Mesenchymal stem cell (in vitro differentiated cells and primary cell): Measurements from ENCODE around the gene HERPUD1.

ENCODE experiments used
- DNase-seq: peaks from one replicate; pipeline ENCODE4 v3.0.0-alpha.2; 2013
- H2AFZ ChIP-seq: one replicate; pipeline ENCODE4 v1.6.1; 2013; ENCODE audit warnings: low read depth, mild to moderate bottlenecking, control low read depth, inconsistent platforms, low read length, moderate library complexity
- H2AK5ac ChIP-seq: 2 replicates; pipeline ENCODE4 v1.6.1; 2013; ENCODE audit warnings: low read length, moderate library complexity, mild to moderate bottlenecking, inconsistent platforms; ENCODE audit not compliant: severe bottlenecking
- H2BK120ac ChIP-seq: one replicate; pipeline ENCODE4 v1.6.1; 2013; ENCODE audit warnings: low read depth, mild to moderate bottlenecking, inconsistent platforms, low read length, moderate library complexity
- H2BK12ac ChIP-seq, 2 experiments: one replicate each; pipeline ENCODE4 v1.6.1; 2013; ENCODE audit warnings: inconsistent platforms in 2 of 2, low read length in 2 of 2, mild to moderate bottlenecking in 2 of 2, moderate library complexity in 2 of 2, control low read depth in 1 of 2
- H2BK15ac ChIP-seq: one replicate; pipeline ENCODE4 v1.6.1; 2013; ENCODE audit warnings: mild to moderate bottlenecking, low read depth, inconsistent platforms; ENCODE audit not compliant: poor library complexity, severe bottlenecking
- H2BK5ac ChIP-seq: 2 replicates; pipeline ENCODE4 v1.6.1; 2013; ENCODE audit warnings: low read depth, mild to moderate bottlenecking, low read length, control low read depth, inconsistent platforms; ENCODE audit not compliant: poor library complexity, severe bottlenecking
- H3K14ac ChIP-seq, 2 experiments: one replicate each; pipeline ENCODE4 v1.6.1; 2013; ENCODE audit warnings: inconsistent platforms in 2 of 2, low read length in 2 of 2, control low read depth in 1 of 2, mild to moderate bottlenecking in 1 of 2, moderate library complexity in 1 of 2
- H3K18ac ChIP-seq, 2 experiments: one replicate each; pipeline ENCODE4 v1.6.1; 2013; ENCODE audit warnings: inconsistent platforms in 2 of 2, low read length in 2 of 2, control low read depth in 1 of 2, low read depth in 1 of 2, mild to moderate bottlenecking in 1 of 2
- H3K23ac ChIP-seq, 2 experiments: one replicate each; pipeline ENCODE4 v1.6.1; 2013; ENCODE audit warnings: inconsistent platforms in 2 of 2, low read length in 2 of 2, mild to moderate bottlenecking in 2 of 2, moderate library complexity in 2 of 2, control low read depth in 1 of 2
- H3K27ac ChIP-seq: 2 replicates; pipeline ENCODE4 v1.5.1; 2013; ENCODE audit warnings: mild to moderate bottlenecking, moderate library complexity, low read length, control low read depth, inconsistent platforms; ENCODE audit not compliant: poor library complexity, severe bottlenecking
- H3K27me3 ChIP-seq, 2 experiments: 2 replicates each; pipeline versions ENCODE4 v1.6.1 to v1.7.0; 2013; ENCODE audit warnings: low read length in 2 of 2, mild to moderate bottlenecking in 2 of 2, moderate library complexity in 2 of 2, control low read depth in 1 of 2, inconsistent platforms in 1 of 2; ENCODE audit not compliant: control insufficient read depth in 1 of 2, insufficient read depth in 1 of 2
- H3K36me3 ChIP-seq, 2 experiments: 2 replicates each; pipeline versions ENCODE4 v1.6.1 to v1.7.0; 2013; ENCODE audit warnings: low read length in 2 of 2, control low read depth in 1 of 2, inconsistent platforms in 1 of 2, low read depth in 1 of 2, mild to moderate bottlenecking in 1 of 2; ENCODE audit not compliant: insufficient read depth in 2 of 2, control insufficient read depth in 1 of 2
- H3K4ac ChIP-seq, 2 experiments: one replicate each; pipeline ENCODE4 v1.6.1; 2013; ENCODE audit warnings: inconsistent platforms in 2 of 2, low read length in 2 of 2, mild to moderate bottlenecking in 2 of 2, moderate library complexity in 2 of 2, control low read depth in 1 of 2, low read depth in 1 of 2
- H3K4me1 ChIP-seq: 2 replicates; pipeline ENCODE4 v1.6.1; 2013; ENCODE audit warnings: low read depth, low read length, control low read depth; ENCODE audit not compliant: control insufficient read depth, insufficient read depth
- H3K4me2 ChIP-seq: 2 replicates; pipeline ENCODE4 v1.6.1; 2013; ENCODE audit warnings: low read length, mild to moderate bottlenecking, inconsistent platforms; ENCODE audit not compliant: poor library complexity, severe bottlenecking
- H3K4me3 ChIP-seq, 2 experiments: 2 replicates each; pipeline versions ENCODE4 v1.5.1 to v1.7.0; 2013; ENCODE audit warnings: low read length in 2 of 2, mild to moderate bottlenecking in 2 of 2, control low read depth in 1 of 2, low read depth in 1 of 2; ENCODE audit not compliant: insufficient read depth in 1 of 2
- H3K79me1 ChIP-seq: replicated peaks from 2 replicates; pipeline ENCODE4 v1.6.1; 2013; ENCODE audit warnings: mild to moderate bottlenecking, control low read depth, low read length, inconsistent platforms; ENCODE audit not compliant: poor library complexity, severe bottlenecking
- H3K9ac ChIP-seq: 2 replicates; pipeline ENCODE4 v1.7.0; 2013; ENCODE audit warnings: mild to moderate bottlenecking, low read length, moderate library complexity
- H3K9me3 ChIP-seq: 2 replicates; pipeline ENCODE4 v1.7.0; 2013; ENCODE audit warnings: mild to moderate bottlenecking, low read length; ENCODE audit not compliant: control insufficient read depth
- H4K8ac ChIP-seq: one replicate; pipeline ENCODE4 v1.6.1; 2013; ENCODE audit warnings: inconsistent platforms, mild to moderate bottlenecking, low read length, moderate library complexity
- H4K91ac ChIP-seq: one replicate; pipeline ENCODE4 v1.6.1; 2013; ENCODE audit warnings: mild to moderate bottlenecking, low read length, inconsistent platforms
- WGBS: methylation state at CpG from one replicate; pipeline ENCODE4 v1.1.7; 2013; ENCODE audit warnings: mixed read lengths; 5-methylcytosine and 5-hydroxymethylcytosine counted together

Gene HERPUD1

DNA sequence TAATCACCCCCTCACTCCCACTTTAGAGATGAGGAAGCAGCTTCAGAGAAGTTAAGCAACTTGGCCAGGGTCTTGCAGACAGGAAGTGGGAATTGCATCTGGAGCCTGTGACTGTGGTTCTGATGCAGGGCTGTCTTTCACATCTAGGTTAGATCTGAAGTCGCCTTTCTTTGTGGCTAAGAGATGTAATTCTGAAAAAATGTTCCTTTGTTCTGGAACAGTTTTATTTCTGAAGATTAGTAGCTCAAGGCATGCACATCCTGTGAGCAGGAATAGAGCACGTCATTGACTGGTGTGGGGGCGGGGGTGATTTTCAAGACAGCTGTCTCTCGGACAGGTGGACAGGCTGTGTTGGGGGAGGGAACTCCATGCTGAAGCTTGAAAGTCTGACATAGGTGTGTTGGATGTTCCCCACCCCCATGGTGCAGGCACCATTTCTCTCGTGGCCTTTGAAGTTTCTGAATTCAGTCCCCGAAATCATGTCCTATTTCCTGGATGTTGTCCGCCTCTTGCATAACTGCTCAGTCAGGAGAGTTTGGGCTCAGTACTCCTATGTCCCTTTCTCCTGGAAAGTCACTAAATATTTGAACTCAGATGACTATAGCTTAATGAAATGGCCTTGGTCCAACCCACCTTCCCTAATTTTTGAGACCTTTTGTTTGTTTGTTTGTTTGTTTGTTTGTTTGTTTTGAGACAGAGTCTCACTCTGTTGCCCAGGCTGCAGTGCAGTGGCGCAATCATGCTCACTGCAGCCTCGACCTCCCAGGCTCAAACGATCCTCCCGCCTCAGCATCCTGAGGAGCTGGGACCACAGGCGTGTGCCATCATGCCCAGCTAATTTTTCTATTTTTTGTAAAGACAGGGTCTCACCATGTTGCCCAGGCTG, 21.0 kb upstream of the HERPUD1 start:
- Histone ChIP-seq H3K4me2 (no peak overlapping the region), H3K14ac (peak overlapping the region in 1 of 2 experiments; percentile 18), H3K27ac (peak overlapping the region; percentile 20), H4K8ac (no peak overlapping the region), H3K79me1 (no peaks in the 10 kb centered on the region), H2AK5ac (no peak overlapping the region), H2BK12ac (peak overlapping the region in 1 of 2 experiments; percentile 45), H3K18ac (peak overlapping the region in 1 of 2 experiments; percentile 18), H3K4me3 (no peak overlapping the region), H2AFZ (no peak overlapping the region), H2BK120ac (no peak overlapping the region), H3K27me3 (peaks cover 9 to 11% of the 10 kb centered on the region in 2 experiments), H3K23ac (no peak overlapping the region), H2BK5ac (no peak overlapping the region), H3K4me1 (peaks cover 21% of the 10 kb centered on the region), H3K9me3 (peaks cover 12% of the 10 kb centered on the region), H3K9ac (no peak overlapping the region), H3K36me3 (no peaks in the 10 kb centered on the region), H4K91ac (no peak overlapping the region), H2BK15ac (peak overlapping the region; percentile 71), H3K4ac (peak overlapping the region in 1 of 2 experiments; percentile 15)
- peak; percentile 85 for DNase-seq
- WGBS: 77% methylated on average over 12 of the region's 12 CpGs

DNA sequence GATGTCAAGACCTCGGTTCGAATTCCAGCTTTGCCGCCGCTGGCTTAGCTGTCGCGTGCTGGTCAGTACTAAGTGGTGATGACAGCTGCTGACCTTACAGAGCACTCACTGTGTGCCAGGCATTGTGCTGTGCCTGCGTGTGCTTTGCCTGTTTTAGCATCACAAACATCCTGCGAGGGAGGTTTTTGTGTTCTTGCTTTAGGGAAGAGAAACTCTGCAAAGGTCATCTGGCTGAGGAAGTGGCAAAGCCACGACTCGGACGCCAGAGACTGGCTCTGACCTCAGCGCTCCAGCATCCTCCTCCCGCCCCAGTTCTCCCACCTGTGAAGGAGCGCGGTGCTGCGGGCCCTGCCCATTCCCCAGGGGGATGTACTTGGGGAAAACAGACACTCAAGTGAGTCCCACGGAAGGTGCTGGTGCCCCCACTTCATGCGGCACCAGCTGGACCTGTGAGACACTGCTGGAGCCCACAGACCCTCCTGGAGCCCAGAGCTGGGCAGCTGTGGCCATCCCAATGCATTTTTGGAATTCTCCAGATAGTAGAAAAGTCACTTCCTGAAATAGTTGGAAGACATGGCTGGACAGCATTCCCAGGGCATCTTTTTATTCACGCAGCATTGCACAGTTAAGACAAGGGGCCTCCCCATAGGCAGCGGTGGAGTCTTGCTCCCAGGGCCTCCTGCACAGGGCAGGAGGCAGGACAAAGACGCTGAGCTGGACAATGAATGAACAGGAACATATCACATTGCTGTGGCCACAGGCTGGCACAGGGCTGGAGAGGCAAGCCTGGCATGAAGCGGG, 20.0 kb upstream of the HERPUD1 start:
- H3K36me3 ChIP-seq: no peaks in the 10 kb centered on the region
- peak overlapping the region in 1 of 2 experiments; percentile 6 for H3K14ac ChIP-seq
- DNase-seq: peak; percentile 49
- no peak overlapping the region for H2BK15ac ChIP-seq
- H2BK12ac ChIP-seq: peak overlapping the region in 1 of 2 experiments; percentile 51
- H3K79me1 ChIP-seq: no peaks in the 10 kb centered on the region
- peak overlapping the region; percentile 8 to 55 for H3K18ac ChIP-seq
- 61% methylated on average over 22 of the region's 22 CpGs for WGBS
- no peak overlapping the region for H2BK5ac ChIP-seq
- H3K4me3 ChIP-seq: no peak overlapping the region
- no peak overlapping the region for H3K4me2 ChIP-seq
- H3K27ac ChIP-seq: peak overlapping the region; percentile 46
- H4K91ac ChIP-seq: peak overlapping the region; percentile 52
- peak overlapping the region; percentile 78 for H4K8ac ChIP-seq
- H2AK5ac ChIP-seq: peak overlapping the region; percentile 54
- no peak overlapping the region for H3K9ac ChIP-seq
- H2BK120ac ChIP-seq: peak overlapping the region; percentile 19
- H3K9me3 ChIP-seq: peaks cover 4% of the 10 kb centered on the region
- peaks cover 4 to 14% of the 10 kb centered on the region in 2 experiments for H3K27me3 ChIP-seq
- peaks cover 21% of the 10 kb centered on the region for H3K4me1 ChIP-seq
- H3K4ac ChIP-seq: peak overlapping the region in 1 of 2 experiments; percentile 46
- no peak overlapping the region for H3K23ac ChIP-seq
- no peak overlapping the region for H2AFZ ChIP-seq

- H3K27me3 ChIP-seq: peaks cover 4 to 23% of the 10 kb centered on the region in 2 experiments
- DNase-seq: peak; percentile 62
- 93% methylated on average over 11 of the region's 18 CpGs for WGBS
Observed at GRCh38 chr16:56912746-56913708, 18.9 kb upstream of the HERPUD1 start.

More at GRCh38 chr16:56912746-56913708, 18.9 kb upstream of the HERPUD1 start:
- peaks cover 21% of the 10 kb centered on the region for H3K4me1 ChIP-seq
- H2BK12ac ChIP-seq: peak overlapping the region in 1 of 2 experiments; percentile 47
- H3K18ac ChIP-seq: peak overlapping the region in 1 of 2 experiments; percentile 55
- H3K9ac ChIP-seq: no peak overlapping the region
- peak overlapping the region; percentile 54 for H2AK5ac ChIP-seq
- H3K79me1 ChIP-seq: no peaks in the 10 kb centered on the region
- no peak overlapping the region for H3K23ac ChIP-seq
- H3K27ac ChIP-seq: peak overlapping the region; percentile 46
- H4K91ac ChIP-seq: no peak overlapping the region
- no peak overlapping the region for H3K4me3 ChIP-seq
- no peak overlapping the region for H3K4me2 ChIP-seq
- H2BK120ac ChIP-seq: no peak overlapping the region
- no peak overlapping the region for H2BK15ac ChIP-seq
- no peak overlapping the region for H3K4ac ChIP-seq
- no peak overlapping the region for H2AFZ ChIP-seq
- no peak overlapping the region for H2BK5ac ChIP-seq
- no peaks in the 10 kb centered on the region for H3K9me3 ChIP-seq
- peak overlapping the region; percentile 9 for H4K8ac ChIP-seq
- no peaks in the 10 kb centered on the region for H3K36me3 ChIP-seq
- peak overlapping the region in 1 of 2 experiments; percentile 6 for H3K14ac ChIP-seq
